SK-N-SH treated with all-trans-retinoic acid at 6 μM for 48 hours (cell line): ENCODE measurements around the gene SF3A1.
"Not testable (repeated sequence)": the region's sequence is repeated elsewhere in the genome, so short reads cannot be mapped to it uniquely, and the experiment has no call there.

Source experiments
- ATAC-seq: fragments of 200-7000 bp; cut with Tn5 transposase; 3 replicates; pipeline ENCODE4 v1.9.1; 2020; ENCODE audit warnings: mild to moderate bottlenecking, moderate library complexity
- ARNTL ChIP-seq: fragments of 450-650 bp; formaldehyde crosslinking; IDR thresholded peaks from 2 replicates; pipeline ENCODE4 v1.5.0; 2020; ENCODE audit warnings: low read depth, mild to moderate bottlenecking, moderate library complexity, borderline replicate concordance
- BACH2 ChIP-seq: fragments of 250-450 bp; sonication (Bioruptor Pico); IDR thresholded peaks from 2 replicates; pipeline ENCODE4 v1.9.0; 2021; ENCODE audit warnings: mild to moderate bottlenecking, borderline replicate concordance
- CSDC2 ChIP-seq: fragments of 250-450 bp; sonication (Bioruptor Pico); IDR thresholded peaks from 2 replicates; pipeline ENCODE4 v1.5.0; 2020; ENCODE audit warnings: mild to moderate bottlenecking, moderate library complexity
- ESRRG ChIP-seq: fragments of 250-450 bp; sonication (Bioruptor Pico); IDR thresholded peaks from 2 replicates; pipeline ENCODE4 v1.6.1; 2021; ENCODE audit warnings: mild to moderate bottlenecking
- GLIS3 ChIP-seq: fragments of 250-450 bp; sonication (Bioruptor Pico); IDR thresholded peaks from 2 replicates; pipeline ENCODE4 v1.5.0; 2020; ENCODE audit warnings: mild to moderate bottlenecking, moderate library complexity
- ISL1 ChIP-seq: fragments of 250-450 bp; sonication (Bioruptor Pico); IDR thresholded peaks from 2 replicates; pipeline ENCODE4 v2.1.2; 2022; ENCODE audit warnings: mild to moderate bottlenecking, moderate library complexity
- OSR1 ChIP-seq: fragments of 250-450 bp; sonication (Bioruptor Pico); IDR thresholded peaks from 2 replicates; pipeline ENCODE4 v1.8.0; 2022; ENCODE audit warnings: moderate library complexity, mild to moderate bottlenecking, inconsistent platforms
- RARB ChIP-seq: fragments of 250-450 bp; sonication (Bioruptor Pico); IDR thresholded peaks from 2 replicates; pipeline ENCODE4 v1.8.0; 2021; ENCODE audit warnings: mild to moderate bottlenecking, moderate library complexity
- SNAI2 ChIP-seq: fragments of 250-450 bp; sonication (Bioruptor Pico); IDR thresholded peaks from 2 replicates; pipeline ENCODE4 v1.5.0; 2020; ENCODE audit warnings: mild to moderate bottlenecking, moderate library complexity
- TOX ChIP-seq: fragments of 250-450 bp; sonication (Bioruptor Pico); IDR thresholded peaks from 2 replicates; pipeline ENCODE4 v1.8.0; 2021; ENCODE audit warnings: mild to moderate bottlenecking, moderate library complexity, borderline replicate concordance
- ZC3H10 ChIP-seq: fragments of 250-450 bp; sonication (Bioruptor Pico); IDR thresholded peaks from 2 replicates; pipeline ENCODE4 v1.5.1; 2021; ENCODE audit warnings: mild to moderate bottlenecking, moderate library complexity
- ZFP30 ChIP-seq: fragments of 450-650 bp; formaldehyde crosslinking; IDR thresholded peaks from 2 replicates; pipeline ENCODE4 v1.5.0; 2022; ENCODE audit warnings: mild to moderate bottlenecking, moderate library complexity
- ZNF565 ChIP-seq: fragments of 450-650 bp; formaldehyde crosslinking; conservative IDR thresholded peaks from 2 replicates; pipeline ENCODE4 v1.5.0; 2020; ENCODE audit warnings: low read depth, mild to moderate bottlenecking, moderate library complexity
- ZNF70 ChIP-seq: fragments of 450-650 bp; formaldehyde crosslinking; IDR thresholded peaks from 2 replicates; pipeline ENCODE4 v1.5.0; 2020; ENCODE audit warnings: mild to moderate bottlenecking, moderate library complexity
- ZNF8 ChIP-seq: fragments of 450-650 bp; formaldehyde crosslinking; IDR thresholded peaks from 2 replicates; pipeline ENCODE4 v1.5.0; 2020; ENCODE audit warnings: mild to moderate bottlenecking, moderate library complexity
- TF ChIP-seq, protein P1 (sequence below): fragments of 250-450 bp; sonication (Bioruptor Pico); IDR thresholded peaks from 2 replicates; pipeline ENCODE4 v1.8.0; 2021; ENCODE audit warnings: low read depth, mild to moderate bottlenecking, moderate library complexity, borderline replicate concordance
- TF ChIP-seq, protein P2 (sequence below): fragments of 250-450 bp; sonication (Bioruptor Pico); IDR thresholded peaks from 2 replicates; pipeline ENCODE4 v1.5.1; 2020; ENCODE audit warnings: low read depth, mild to moderate bottlenecking, moderate library complexity
- TF ChIP-seq, protein P3 (sequence below): fragments of 250-450 bp; sonication (Bioruptor Pico); IDR thresholded peaks from 2 replicates; pipeline ENCODE4 v1.8.0; 2020; ENCODE audit warnings: mild to moderate bottlenecking, moderate library complexity, borderline replicate concordance

The SF3A1 gene

DNA sequence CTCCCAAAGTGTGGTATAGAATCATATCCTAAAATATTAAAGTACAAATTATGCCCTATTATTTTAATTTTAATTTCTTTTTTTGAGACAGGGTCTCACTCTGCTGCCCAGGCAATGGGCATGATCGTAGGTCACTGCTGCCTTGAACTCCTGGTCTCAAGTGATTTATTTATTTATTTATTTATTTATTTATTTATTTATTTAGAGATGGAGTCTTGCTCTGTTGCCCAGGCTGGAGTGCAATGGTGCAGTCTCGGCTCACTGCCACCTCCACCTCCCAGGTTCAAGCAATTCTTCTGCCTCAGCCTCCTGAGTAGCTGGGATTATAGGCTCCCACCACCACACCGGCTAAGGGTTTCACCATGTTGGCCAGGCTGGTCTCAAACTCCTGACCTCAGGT is 44.3 kb upstream of the SF3A1 start:
- ATAC-seq, result not testable (repeated sequence)

DNA sequence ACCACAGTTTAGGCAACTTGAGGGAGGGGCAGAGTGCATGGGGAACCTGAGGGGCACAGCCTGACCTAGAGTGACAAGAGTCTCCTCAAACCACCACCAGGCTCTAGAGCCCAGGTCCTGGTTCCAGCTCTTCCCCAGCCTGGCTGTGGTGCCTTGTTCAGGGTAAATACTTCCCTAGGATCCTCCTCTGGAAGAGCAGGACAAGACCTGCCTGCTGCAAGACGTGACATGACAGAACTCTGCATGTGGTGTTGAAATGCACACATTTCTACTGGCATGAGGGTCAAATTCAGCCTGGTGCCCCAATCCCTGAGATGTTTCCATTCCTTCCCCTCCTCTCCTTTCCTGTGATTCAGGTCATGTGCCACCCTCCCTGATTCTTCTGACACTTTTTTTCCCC is 43.5 kb upstream of the SF3A1 start:
- no peak for TF ChIP-seq TOX
- ATAC-seq, result no peak

DNA sequence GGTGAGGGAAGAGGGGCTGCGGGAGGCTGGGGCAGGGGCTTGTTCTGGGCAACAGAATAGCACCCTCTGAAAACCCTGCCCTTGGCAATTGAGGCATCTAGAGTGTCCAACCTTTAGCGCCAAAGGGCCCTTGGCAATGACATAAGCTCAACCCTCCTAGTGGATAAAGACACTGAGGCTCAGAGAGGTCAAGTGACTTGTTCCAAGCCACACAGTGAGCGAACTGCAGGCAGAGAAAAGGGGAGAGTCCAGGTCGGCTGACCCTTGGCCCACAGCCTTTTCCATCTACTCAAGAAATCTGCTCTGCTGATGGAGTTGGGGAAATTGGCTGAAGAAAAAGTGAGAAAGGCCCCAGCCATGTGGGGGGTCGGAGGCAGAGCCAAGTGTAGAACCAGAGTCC is 43.0 kb upstream of the SF3A1 start:
- ATAC-seq, result no peak
- TF ChIP-seq, protein P1, sequence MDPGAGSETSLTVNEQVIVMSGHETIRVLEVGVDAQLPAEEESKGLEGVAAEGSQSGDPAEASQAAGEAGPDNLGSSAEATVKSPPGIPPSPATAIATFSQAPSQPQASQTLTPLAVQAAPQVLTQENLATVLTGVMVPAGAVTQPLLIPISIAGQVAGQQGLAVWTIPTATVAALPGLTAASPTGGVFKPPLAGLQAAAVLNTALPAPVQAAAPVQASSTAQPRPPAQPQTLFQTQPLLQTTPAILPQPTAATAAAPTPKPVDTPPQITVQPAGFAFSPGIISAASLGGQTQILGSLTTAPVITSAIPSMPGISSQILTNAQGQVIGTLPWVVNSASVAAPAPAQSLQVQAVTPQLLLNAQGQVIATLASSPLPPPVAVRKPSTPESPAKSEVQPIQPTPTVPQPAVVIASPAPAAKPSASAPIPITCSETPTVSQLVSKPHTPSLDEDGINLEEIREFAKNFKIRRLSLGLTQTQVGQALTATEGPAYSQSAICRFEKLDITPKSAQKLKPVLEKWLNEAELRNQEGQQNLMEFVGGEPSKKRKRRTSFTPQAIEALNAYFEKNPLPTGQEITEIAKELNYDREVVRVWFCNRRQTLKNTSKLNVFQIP (CRISPR knock-in tag), result no peak
- no peak for TF ChIP-seq ARNTL (CRISPR knock-in tag)
- TF ChIP-seq BACH2 (CRISPR knock-in tag), result no peak
- TF ChIP-seq ZNF565 (CRISPR knock-in tag), result no peak

DNA sequence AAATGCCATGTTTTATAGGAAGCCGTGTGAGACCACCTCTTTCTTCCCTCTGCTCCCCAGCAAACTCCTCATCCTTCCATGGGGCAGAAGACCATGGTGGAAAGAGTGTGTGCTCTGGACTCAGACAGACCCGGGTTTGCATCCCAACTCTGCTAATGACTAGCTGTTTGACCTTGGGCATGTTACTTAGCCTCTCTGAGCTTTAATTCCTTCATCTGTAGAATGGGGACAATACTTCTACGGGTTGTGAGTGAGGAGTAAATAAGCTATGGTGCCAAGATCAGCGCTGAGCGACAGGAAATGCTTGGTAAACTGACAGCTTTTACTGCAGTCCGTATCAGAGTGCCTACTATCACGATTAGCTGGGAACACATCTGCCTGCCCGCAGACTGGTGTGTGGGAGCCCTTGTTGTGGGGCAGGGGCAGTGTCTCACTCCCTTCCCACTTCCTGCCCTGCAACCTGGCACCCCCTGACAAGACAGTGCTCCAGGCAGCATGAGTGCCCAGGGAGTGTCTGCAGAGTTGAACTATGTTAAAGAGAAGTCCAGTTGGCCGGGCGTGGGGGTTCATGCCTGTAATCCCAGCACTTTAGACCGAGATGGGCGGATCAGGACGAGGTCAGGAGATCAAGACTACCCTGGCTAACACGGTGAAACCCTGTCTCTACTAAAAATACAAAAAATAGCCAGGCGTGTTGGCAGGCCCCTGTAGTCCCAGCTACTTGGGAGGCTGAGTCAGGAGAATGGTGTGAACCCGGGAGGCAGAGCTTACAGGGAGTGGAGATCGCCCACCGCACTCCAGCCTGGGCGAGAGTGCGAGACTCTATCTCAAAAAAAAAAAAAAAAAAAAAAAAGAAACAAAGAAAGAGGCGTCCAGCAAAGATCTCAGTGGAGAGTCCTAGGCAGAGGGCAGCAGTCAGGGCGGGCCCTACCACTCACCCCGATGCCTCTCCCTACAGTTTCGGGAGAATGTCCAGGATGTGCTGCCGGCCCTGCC is 42.3 kb upstream of the SF3A1 start:
- no peak for TF ChIP-seq GLIS3
- TF ChIP-seq, protein P1 (CRISPR knock-in tag), result no peak
- no peak for TF ChIP-seq CSDC2 (CRISPR knock-in tag)
- TF ChIP-seq ISL1 (CRISPR knock-in tag), result no peak
- TF ChIP-seq ZNF8 (CRISPR knock-in tag), result no peak
- no peak for TF ChIP-seq BACH2 (CRISPR knock-in tag)
- TF ChIP-seq ZFP30 (CRISPR knock-in tag), result no peak
- TF ChIP-seq ARNTL (CRISPR knock-in tag), result no peak
- TF ChIP-seq ESRRG (CRISPR knock-in tag), result no peak
- no peak for TF ChIP-seq OSR1 (CRISPR knock-in tag)
- TF ChIP-seq SNAI2 (CRISPR knock-in tag), result no peak
- TF ChIP-seq ZNF70 (CRISPR knock-in tag), result no peak
- no peak for TF ChIP-seq ZNF565 (CRISPR knock-in tag)
- TF ChIP-seq RARB, result no peak
- TF ChIP-seq, protein P2, sequence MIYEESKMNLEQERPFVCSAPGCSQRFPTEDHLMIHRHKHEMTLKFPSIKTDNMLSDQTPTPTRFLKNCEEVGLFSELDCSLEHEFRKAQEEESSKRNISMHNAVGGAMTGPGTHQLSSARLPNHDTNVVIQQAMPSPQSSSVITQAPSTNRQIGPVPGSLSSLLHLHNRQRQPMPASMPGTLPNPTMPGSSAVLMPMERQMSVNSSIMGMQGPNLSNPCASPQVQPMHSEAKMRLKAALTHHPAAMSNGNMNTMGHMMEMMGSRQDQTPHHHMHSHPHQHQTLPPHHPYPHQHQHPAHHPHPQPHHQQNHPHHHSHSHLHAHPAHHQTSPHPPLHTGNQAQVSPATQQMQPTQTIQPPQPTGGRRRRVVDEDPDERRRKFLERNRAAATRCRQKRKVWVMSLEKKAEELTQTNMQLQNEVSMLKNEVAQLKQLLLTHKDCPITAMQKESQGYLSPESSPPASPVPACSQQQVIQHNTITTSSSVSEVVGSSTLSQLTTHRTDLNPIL (CRISPR knock-in tag), result no peak
- TF ChIP-seq ZC3H10, result no peak
- TF ChIP-seq, all 23 proteins: peak for 0
- ATAC-seq, result no peak

DNA sequence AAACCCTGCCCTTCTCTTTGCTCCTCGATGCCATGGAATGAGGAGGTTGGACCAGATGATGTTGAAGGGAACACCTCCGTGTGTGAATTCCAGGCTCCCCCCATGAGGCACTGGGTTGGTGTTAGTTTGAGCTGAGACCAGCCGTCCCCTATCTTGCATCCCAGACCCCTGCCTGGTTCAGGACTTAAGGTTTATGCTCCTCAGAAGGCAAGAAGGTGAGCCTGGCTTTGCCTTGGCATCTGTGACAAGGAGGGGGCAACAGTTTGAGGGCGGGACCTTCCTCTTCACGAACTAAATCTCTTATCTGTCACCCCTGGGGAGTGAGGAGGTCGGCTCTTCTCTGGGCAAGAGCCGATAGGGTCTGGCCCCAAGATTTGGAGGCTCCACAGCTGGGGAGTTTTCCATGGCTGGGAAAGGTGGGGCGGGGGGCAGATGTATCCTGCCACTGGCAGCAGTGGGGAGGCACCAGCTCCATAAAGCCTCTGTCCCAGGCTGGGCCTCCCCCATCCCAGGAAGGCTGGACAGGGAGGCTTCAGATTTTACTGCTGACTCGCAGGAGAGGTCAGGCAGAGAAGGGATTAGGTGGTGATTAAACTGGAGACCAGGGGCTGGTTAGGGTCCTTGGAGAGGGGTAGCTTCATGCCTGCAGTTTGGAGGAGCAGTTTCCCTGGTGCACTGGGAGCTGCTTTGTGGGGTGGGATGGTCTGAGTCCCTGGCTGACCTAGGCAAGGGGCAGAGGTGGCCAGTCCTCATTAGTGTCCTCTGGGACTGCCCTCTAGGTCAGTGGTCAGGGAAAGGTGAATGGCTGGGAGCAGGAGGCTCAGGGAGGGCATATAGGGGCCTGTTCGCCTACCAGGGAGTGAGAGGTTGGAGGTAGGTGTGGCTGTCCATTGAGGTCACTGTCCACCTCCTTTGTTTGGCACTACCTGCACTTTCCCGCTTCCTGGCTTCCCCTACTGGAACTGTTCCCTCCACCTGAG is 41.3 kb upstream of the SF3A1 start:
- no peak for TF ChIP-seq ZNF565 (CRISPR knock-in tag)
- TF ChIP-seq, protein P3, sequence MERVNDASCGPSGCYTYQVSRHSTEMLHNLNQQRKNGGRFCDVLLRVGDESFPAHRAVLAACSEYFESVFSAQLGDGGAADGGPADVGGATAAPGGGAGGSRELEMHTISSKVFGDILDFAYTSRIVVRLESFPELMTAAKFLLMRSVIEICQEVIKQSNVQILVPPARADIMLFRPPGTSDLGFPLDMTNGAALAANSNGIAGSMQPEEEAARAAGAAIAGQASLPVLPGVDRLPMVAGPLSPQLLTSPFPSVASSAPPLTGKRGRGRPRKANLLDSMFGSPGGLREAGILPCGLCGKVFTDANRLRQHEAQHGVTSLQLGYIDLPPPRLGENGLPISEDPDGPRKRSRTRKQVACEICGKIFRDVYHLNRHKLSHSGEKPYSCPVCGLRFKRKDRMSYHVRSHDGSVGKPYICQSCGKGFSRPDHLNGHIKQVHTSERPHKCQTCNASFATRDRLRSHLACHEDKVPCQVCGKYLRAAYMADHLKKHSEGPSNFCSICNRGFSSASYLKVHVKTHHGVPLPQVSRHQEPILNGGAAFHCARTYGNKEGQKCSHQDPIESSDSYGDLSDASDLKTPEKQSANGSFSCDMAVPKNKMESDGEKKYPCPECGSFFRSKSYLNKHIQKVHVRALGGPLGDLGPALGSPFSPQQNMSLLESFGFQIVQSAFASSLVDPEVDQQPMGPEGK (CRISPR knock-in tag), result no peak
- no peak for TF ChIP-seq ARNTL (CRISPR knock-in tag)
- no peak for TF ChIP-seq ISL1 (CRISPR knock-in tag)
- no peak for TF ChIP-seq OSR1 (CRISPR knock-in tag)
- no peak for TF ChIP-seq ZNF70 (CRISPR knock-in tag)
- ATAC-seq, result peak; percentile 3; the same call in 2 of the 3 replicates
